GM18909 (cell line): ENCODE measurements around the gene MANSC1.
"Not testable (repeated sequence)": the region's sequence is repeated elsewhere in the genome, so short reads cannot be mapped to it uniquely, and the experiment has no call there.

Experiments
- ATAC-seq: cut with Tn5 transposase; IDR thresholded peaks from one replicate; pipeline ENCODE4 v1.9.1; 2021; ENCODE audit warnings: mild to moderate bottlenecking; ENCODE audit not compliant: unreplicated experiment, poor library complexity

MANSC1 gene

GRCh38 chr12:12366701-12367481, 16.8 kb upstream of the MANSC1 start:
- no peak for ATAC-seq

DNA sequence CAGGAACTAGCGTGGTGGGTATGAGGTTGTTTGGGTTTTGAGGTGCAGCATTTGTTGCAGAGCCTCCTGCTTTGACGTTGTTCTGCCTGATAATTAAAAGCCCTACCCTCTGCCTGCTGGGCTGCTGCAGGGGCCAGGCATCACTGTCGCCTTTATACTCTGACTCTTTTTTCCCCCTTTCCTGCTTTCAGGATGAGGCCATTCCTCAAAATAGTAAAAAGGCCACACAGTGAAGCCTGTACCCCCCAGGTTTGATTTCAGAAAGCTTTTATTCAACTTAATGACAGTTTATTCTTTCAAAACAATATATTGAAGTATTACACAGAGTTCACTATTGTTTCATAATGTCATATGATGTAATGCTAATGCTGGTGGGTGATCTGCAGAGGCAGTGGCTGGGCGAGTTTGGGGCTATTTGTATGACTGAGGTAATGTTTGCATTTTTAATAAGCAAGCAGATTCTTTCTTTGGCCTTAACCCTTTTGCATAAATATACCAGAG, 15.9 kb upstream of the MANSC1 start:
- ATAC-seq: no peak

DNA sequence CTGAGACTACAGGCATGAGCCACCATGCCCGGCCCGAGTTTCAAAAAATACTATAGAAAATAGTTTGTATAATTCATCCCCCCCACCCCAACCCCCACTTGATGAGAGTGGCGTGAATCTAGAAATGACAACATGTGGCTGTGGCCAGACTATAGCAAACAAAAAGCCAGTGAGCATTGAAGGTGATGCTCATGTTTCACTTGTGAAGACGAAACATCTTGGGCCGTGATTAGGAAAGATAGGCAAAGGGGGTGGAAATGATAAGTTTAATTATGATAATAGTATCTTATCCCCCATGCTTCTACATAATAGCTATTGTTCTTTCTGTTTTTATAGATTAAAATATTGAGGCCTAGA, 15.4 kb upstream of the MANSC1 start:
- ATAC-seq: no peak

DNA sequence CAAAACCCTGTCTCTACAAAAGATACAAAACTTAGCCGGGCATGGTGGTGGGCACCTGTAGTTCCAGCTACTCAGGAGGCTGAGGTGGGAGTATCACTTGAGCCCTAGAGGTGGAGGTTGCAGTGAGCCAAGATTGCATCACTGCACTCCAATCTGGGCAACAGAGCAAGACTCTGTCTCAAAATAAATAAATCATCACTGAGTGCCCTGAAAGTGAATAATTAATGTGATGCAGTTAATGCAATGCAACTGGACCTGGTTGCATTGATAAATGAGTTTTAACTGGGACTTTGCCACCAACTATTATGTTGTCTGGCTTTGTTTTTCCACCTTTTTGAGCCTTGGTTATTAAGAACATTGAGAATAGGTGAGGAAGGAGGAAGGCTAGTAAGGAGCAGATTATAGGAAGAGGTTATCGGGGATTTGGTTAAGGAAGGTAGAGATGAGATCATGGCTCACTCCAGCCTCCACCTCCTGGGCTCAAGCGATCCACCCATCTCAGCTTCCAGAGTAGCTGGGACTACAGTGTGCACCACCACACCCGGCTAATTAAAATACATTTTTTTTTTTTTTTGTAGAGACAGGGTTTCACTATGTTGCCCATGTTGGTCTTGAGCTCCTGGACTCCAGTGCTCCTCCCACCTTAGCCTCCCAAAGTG, 14.9 kb upstream of the MANSC1 start:
- ATAC-seq: no peak

- ATAC-seq: no peak
Observed at GRCh38 chr12:12358528-12358927, 8.5 kb upstream of the MANSC1 start.

DNA sequence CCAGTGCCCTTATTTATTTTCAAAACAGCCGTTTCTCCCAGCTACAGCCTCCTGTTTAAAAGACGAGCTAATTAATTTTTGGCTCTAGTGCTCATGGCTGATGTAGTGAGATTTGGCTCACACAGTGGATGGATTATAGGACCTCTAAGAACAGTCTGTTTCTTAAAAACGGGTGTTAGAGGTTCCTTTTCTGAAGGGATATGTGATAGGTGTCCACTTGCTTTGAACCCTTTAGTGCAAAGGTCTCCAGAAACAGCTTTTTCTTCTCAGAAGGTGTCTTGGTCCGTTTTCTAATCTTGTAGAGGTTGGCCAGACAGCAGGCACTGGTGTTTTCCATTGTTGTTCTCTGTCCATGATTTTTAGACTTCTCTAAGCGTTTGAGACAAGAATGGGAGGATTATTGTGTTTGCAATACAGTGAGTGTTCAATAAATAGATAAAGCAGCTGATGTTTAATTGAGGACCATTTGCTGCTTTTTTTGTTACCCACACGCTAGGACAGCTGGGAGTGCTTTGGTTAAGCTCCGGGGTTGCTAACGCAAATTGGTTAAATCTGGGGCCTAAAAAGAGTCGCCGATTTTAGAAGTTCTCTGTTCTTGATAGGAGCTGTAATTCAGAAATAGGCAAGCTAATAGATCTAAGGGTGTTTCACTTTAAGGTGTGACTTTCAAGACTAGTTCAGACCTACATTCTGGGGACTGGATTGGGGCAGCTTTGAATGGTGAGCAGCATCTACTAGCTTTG, 7.8 kb upstream of the MANSC1 start:
- no peak for ATAC-seq

DNA sequence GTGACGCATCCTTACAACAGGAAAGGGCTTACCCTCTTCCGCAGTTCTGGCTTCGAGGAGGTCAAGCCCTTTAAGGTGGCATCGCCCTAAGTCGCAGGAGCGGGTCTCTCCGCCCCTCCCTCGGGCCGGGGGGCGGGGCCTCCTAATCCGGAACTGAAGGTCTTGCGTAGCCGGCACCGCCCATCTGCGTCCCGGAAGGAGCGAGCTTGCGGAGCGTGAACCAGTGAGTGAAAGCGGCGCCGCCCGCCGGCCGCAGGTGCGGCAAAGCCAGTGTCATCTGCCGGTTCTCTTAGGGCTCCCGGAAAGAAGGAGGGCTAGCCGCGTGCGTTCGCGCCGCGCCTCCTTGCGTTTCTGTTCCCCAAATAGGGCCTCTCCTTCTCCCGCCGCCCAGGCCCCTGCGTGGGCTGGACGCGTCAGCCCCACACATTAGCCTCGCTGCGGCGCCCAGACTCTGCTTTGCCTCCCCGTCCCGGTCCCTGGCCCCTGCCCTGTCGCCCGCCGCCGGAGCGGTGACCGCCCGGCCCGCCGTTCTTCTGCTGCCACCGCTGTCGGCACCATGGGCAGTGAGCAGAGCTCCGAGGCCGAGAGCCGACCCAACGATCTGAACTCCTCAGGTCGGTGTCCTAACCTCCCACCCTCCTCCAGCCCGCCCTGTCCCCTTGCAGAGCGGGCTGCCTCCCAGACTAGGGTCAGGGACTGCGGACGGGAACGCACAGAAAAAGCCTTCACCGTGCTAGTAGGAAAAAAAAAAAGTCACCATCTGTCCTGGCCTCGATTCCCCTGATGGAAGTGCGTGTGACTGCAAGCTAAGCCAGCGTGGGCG, 7.1 kb upstream of the MANSC1 start, which contains the start of gene BORCS5:
Gene BORCS5 (plus strand): TSS at position 183 of the 823 bp plus-strand sequence. CDS start 374 bp downstream, at position 557.
- peak; percentile 88 for ATAC-seq

GRCh38 chr12:12356467-12356895, 6.4 kb upstream of the MANSC1 start:
- ATAC-seq: no peak

DNA sequence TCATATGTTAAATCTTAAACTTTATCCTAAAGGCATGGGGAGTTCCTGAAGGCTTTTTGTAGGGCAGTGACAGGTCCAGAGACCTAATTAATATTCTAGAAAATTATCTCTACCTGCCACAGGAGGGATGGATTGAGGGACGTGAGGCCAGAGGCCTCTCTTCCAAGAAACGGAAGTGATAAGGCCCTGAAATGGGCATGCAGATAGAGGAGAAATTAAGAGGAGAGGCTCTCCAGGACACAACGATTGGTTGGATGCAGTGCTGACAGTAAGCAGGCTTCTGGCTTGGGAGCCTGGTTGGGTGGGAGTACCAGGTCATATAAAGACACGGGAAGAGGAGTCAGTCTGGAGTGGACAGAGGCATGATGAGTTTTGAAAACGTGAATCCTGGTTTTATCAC, 3.8 kb upstream of the MANSC1 start:
- no peak for ATAC-seq

- no peak for ATAC-seq
Observed at GRCh38 chr12:12353276-12353675, 3.2 kb upstream of the MANSC1 start.

DNA sequence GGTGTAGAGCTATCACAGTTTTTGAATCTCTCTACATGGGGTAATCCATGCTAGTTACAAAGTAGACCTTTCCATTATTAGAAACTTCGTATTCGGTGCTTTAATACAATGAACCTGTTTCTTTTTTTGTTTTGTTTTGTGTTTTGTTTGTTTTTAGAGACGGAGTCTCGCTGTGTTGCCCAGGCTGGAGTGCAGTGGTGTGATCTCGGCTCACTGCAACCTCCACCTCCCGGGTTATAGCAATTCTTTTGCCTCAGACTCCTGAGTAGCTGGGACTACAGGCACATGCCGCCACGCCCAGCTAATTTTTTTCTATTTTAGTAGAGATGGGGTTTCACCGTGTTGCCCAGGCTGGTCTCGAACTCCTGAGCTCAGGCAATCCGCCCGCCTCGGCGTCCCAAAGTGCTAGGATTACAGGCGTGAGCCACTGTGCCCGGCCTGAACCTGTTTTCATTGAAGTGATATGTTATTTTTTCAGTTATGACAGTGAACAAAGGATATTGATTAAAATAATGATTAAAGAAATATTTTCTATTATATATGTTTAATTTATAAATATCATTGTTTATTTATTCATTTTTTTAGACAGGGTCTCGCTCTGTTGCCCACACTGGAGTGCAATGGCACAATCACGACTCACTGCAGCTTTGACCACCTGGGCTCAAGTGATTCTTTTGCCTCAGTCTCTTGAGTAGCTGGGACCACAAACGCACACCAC, 1.6 kb upstream of the MANSC1 start:
- ATAC-seq: not testable (repeated sequence)

- ATAC-seq: no peak
Observed at GRCh38 chr12:12350868-12351463, 924 bp upstream of the MANSC1 start.

DNA sequence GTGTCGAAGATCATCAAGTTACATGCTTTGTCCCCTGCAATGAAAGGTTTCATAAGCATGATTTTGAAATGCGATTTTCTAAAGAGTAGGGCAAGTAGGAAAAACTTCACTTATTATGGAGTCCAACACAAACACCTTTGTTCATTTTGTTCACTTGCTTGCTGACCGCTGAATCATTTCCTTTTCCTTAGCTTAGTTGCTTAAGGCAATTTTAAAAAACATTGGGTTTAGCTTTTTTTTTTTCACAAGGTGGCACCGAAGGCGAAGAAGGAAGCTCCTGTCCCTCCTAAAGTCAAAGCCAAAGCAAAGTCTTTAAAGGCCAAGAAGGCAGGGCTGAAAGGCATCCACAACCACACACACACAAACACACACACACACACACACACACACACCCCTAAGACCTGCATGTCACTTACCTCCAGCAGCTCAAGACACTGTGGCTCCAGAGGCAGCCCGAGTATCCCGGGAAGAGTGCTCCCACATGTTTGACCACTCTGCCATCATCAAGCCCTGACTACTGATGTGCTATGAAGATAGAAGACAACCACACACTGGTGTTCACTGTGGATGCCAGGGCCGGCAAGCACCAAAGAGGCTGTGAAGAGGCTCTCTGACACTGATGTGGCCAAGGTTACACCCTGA, 11.4 kb downstream of the MANSC1 start:
- no peak for ATAC-seq

- ATAC-seq: no peak
Observed at GRCh38 chr12:12336511-12336910, 13.5 kb downstream of the MANSC1 start.

DNA sequence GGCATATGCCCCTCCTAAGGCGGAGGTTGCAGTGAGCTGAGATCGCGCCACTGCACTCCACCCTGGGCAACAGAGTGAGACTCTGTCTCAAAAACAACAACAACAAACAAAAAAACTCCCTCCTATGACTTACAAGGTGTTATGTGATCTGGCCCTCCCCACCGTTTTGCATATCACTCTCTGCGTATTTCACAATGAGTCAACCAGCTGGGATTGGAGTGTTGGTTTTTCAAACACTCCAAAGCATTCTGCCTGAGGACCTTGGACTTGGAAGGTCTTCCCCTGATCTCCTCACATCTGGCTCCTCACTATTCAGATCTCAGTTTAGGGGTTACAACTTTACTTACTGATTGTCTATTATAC, 14.0 kb downstream of the MANSC1 start:
- no peak for ATAC-seq

- ATAC-seq: no peak
Observed at GRCh38 chr12:12334367-12335040, 15.5 kb downstream of the MANSC1 start.

DNA sequence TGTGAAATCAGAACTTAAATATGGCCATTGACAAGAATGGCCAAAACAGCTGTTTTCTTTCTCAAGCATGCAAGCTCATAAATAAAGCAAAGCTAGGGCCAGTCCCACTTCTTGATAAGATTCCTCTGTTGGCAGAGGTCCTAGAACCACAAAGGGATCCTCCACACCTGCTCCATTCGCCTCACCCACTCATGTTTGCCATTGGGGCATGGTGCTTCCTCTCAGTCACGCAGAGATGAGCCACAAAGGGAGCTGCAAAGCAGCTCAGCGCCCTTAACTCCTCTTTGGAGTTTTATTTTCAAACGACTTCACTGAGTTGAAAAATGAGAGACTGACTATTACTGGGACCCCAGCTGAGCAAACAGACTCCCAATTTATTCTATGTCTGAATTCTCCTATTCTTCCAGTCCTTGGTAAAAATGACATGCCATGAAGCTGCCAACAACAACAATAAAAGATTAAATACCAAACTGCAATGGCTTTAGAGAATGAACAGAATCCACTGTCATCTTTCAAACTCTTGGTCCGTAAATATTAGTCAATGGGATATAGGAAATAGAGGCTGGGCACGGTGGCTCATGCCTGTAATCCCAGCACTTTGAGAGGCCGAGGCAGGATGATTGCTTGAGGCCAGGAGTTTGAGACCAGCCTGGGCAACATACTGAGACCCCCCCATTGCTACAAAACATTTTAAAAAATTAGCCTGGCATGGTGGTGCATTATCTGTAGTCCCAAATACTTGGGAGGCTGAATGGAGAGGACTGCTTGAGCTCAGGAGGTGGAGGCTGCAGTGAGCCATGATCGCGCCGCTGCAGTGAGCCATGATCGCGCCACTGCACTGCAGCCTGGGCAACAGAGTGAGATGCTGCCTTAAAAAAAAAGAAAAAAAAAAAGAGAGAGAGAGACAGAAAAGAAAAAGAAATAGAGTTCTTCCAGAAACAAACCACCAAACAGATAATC, 16.4 kb downstream of the MANSC1 start:
- ATAC-seq: no peak
